Thoracic aorta (tissue), 2 donors: Measurements from ENCODE around the gene GTF2F2. TPM values are rescaled to one million over a fixed set of nuclear protein-coding genes. Genes with fewer than 3 reads are reported as not detected.

Source experiments
- ATAC-seq: fragments of 150-250 bp; one replicate; pipeline ENCODE4 v1.8.0; 2017; ENCODE audit warnings: low read depth; ENCODE audit not compliant: insufficient number of reproducible peaks, low FRiP score
- DNase-seq: peaks from one replicate; pipeline ENCODE4 v3.0.0-alpha.2; 2020; ENCODE audit warnings: low spot score
- H3K27ac ChIP-seq, 2 donors: fragments of 200-600 bp; sonication (generic); 1 replicate in 1 of 2; 2 replicates in 1 of 2; pipeline ENCODE4 v1.5.1; 2016; ENCODE audit warnings: mild to moderate bottlenecking in 2 of 2, moderate library complexity in 2 of 2
- H3K27me3 ChIP-seq: fragments of 200-600 bp; sonication (generic); replicated peaks from 2 replicates; pipeline ENCODE4 v1.6.0; 2016; ENCODE audit warnings: mild to moderate bottlenecking; ENCODE audit not compliant: insufficient read depth
- H3K36me3 ChIP-seq: fragments of 200-600 bp; sonication (generic); one replicate; pipeline ENCODE4 v1.5.1; 2016
- H3K4me1 ChIP-seq, 2 donors: fragments of 200-600 bp; sonication (generic); 1 replicate in 1 of 2; 2 replicates in 1 of 2; pipeline versions ENCODE4 v1.5.1 to v1.6.0; 2016; ENCODE audit warnings: low read depth in 2 of 2, mild to moderate bottlenecking in 1 of 2; ENCODE audit not compliant: control insufficient read depth in 1 of 2
- H3K4me3 ChIP-seq: fragments of 200-600 bp; sonication (generic); 2 replicates; pipeline ENCODE4 v1.5.1; 2016; ENCODE audit warnings: mild to moderate bottlenecking
- H3K9me3 ChIP-seq: fragments of 200-600 bp; sonication (generic); 2 replicates; pipeline ENCODE4 v1.5.1; 2016
- CTCF ChIP-seq: fragments of 200-600 bp; sonication (generic); IDR thresholded peaks from one replicate; pipeline ENCODE4 v1.5.1; 2019; ENCODE audit warnings: antibody characterized with exemption
- total RNA-seq, 2 donors: library from RNA; depleted of rRNA; stranded (reverse); fragments of >200 nt; gene quantifications; one replicate each; pipeline versions ENCODE4 v1.1.0 to v1.2.3, GENCODE V29; 2016

The GTF2F2 gene
- total RNA-seq, 2 donors from 2014 or later: 7.2 to 18.4 TPM

- DNase-seq (no peak), ATAC-seq (no peak)
- peaks cover 0 to 6% of the 10 kb centered on the region in 2 donors for H3K4me1 ChIP-seq
- H3K27me3 ChIP-seq: no peaks in the 10 kb centered on the region
- no peak for TF ChIP-seq CTCF
- H3K27ac ChIP-seq: no peak overlapping the region
- H3K9me3 ChIP-seq: no peaks in the 10 kb centered on the region
- H3K36me3 ChIP-seq: no peaks in the 10 kb centered on the region
- no peak overlapping the region for H3K4me3 ChIP-seq
Observed at GRCh38 chr13:45280011-45280410, 159.7 kb downstream of the GTF2F2 start.

DNA sequence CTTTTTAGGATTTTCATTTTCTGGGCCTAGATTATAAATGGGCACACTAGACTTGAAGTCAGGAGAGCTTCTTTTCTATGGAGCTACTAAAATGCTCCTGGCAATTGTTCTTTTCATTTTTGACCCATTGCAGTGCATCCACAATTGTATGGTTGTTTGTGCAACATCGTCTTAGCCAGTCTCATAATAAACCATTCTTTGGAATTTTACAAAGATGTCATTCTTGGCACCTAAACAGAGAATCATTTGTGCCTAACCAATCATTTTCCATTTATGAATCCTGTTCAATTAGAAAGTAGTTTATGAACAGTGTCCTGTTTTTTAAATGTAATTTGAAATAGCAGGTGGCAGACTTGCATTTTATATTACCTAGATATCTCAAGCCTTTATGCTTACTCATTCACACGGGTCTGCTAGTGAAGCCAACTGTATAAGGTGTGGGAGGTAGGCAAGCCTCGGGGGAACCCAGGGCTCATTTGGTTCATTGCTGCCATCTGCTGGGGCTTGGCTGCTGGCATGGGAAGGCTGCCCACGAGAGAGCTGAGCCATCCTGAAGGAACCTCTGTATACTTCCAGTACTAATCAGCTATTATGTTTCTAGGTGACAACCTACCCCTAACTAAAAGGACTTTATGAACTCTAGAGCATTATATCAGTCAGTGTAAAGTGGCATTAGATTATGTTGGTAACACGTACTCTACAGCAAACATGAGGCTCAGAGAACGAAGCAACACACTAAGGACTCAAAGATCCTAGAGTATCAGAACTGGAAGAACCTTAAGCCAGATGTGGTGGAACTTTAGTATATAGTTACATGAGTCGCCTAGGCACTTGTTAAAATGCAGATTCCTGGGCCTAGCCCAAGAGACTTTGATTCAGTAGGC, 160.7 kb downstream of the GTF2F2 start:
- no peak for ATAC-seq
- peak; percentile 65 for TF ChIP-seq CTCF
- no peaks in the 10 kb centered on the region for H3K27me3 ChIP-seq
- DNase-seq: peak; percentile 16
- no peak overlapping the region for H3K4me3 ChIP-seq
- no peak overlapping the region for H3K27ac ChIP-seq
- H3K36me3 ChIP-seq: no peaks in the 10 kb centered on the region
- H3K4me1 ChIP-seq: peaks cover 0 to 6% of the 10 kb centered on the region in 2 donors
- no peaks in the 10 kb centered on the region for H3K9me3 ChIP-seq

DNA sequence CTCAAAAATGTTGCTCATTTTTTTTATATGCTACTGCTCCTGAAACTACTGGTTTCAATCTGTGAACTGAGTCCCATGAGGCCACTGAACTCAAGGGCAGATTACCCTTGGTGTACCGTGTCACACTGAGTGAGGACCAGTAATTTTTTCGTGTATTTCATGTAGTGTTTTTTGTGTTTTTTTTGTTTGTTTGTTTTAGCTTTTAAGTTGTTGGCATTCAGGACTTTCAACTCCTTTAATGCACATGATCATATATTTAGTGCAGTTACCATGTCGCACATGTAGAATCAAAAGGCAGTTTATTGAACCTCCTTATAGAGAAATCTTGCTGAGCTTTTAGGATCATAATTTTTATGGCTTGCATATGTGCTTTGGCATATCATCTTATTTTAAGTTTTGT, 162.7 kb downstream of the GTF2F2 start:
- H3K4me1 ChIP-seq: peaks cover 0 to 6% of the 10 kb centered on the region in 2 donors
- H3K27ac ChIP-seq: no peak overlapping the region
- ATAC-seq (no peak), DNase-seq (no peak)
- no peak overlapping the region for H3K4me3 ChIP-seq
- peaks cover 5% of the 10 kb centered on the region for H3K36me3 ChIP-seq
- no peak for TF ChIP-seq CTCF
- H3K9me3 ChIP-seq: no peaks in the 10 kb centered on the region
- H3K27me3 ChIP-seq: no peaks in the 10 kb centered on the region

- ATAC-seq (no peak), DNase-seq (no peak)
- Histone ChIP-seq H3K4me3 (no peak overlapping the region), H3K4me1 (no peaks in the 10 kb centered on the region), H3K9me3 (no peaks in the 10 kb centered on the region), H3K36me3 (peaks cover 5% of the 10 kb centered on the region), H3K27me3 (no peaks in the 10 kb centered on the region), H3K27ac (no peak overlapping the region)
- no peak for TF ChIP-seq CTCF
Observed at GRCh38 chr13:45289936-45290563, 169.7 kb downstream of the GTF2F2 start.

GRCh38 chr13:45292176-45292575, 171.9 kb downstream of the GTF2F2 start:
- Histone ChIP-seq H3K36me3 (peaks cover 5% of the 10 kb centered on the region), H3K4me3 (no peak overlapping the region), H3K9me3 (no peaks in the 10 kb centered on the region), H3K4me1 (no peaks in the 10 kb centered on the region), H3K27me3 (no peaks in the 10 kb centered on the region), H3K27ac (no peak overlapping the region)
- no peak for DNase-seq
- ATAC-seq: no peak
- TF ChIP-seq CTCF: no peak
